ENCODE data around the gene CNTNAP2.
"Not testable (repeated sequence)": the region's sequence is repeated elsewhere in the genome, so short reads cannot be mapped to it uniquely, and the experiment has no call there.

The CNTNAP2 gene

DNA sequence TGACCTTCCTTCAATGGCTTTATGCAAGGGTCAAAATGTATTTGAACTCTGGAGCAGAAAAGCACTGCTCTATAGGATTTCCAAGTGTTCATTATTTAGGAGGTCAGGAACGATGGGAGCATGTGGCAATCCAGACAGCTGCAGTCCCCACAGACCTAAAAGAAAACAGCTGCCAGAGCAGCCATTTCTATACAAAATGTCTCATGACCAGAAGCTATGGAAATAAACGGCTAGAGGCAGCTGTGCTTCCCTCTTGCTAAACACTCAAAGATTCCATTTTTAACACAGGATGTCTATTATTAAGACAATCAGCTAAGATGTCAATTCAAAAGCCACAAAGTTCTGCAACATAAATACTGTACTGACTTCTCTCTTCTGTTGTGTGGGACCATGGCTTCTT is 1594.8 kb downstream of the CNTNAP2 start:
- TF ChIP-seq CTCF (IDR thresholded peaks at IDR 0.05; ENCODE audit: extremely low read depth, missing control alignments): no peak
- no peak for DNase-seq (ENCODE audit: low spot score)

GRCh38 chr7:147721962-147722830 is 1605.6 kb downstream of the CNTNAP2 start:
- DNase-seq (ENCODE audit: low spot score): no peak
- no peak for TF ChIP-seq CTCF (IDR thresholded peaks at IDR 0.05; ENCODE audit: extremely low read depth, missing control alignments)

GRCh38 chr7:147723536-147723935 is 1606.9 kb downstream of the CNTNAP2 start:
- TF ChIP-seq CTCF (IDR thresholded peaks at IDR 0.05; ENCODE audit: extremely low read depth, missing control alignments): no peak
- no peak for DNase-seq (ENCODE audit: low spot score)

DNA sequence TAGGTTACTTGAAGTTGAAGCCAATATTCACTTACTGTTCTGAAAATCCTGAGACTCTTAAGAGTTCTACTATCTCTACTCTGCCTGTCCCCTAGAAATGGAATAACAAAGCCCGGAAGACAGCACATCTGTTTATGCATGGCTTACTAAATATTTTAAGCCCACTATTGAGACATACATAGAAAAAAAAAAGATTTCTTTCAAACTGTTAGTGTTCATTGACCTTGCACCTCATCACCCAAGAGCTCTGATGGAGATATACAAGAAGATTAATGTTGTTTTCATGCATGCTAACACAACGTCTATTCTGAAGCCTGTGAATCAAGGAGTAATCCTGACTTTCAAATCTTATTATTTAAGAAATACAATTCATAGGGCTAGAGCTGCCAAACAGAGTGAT is 1614.7 kb downstream of the CNTNAP2 start:
- no peak for TF ChIP-seq CTCF (IDR thresholded peaks at IDR 0.05; ENCODE audit: extremely low read depth, missing control alignments)
- DNase-seq (ENCODE audit: low spot score): no peak

- DNase-seq (ENCODE audit: low spot score): not testable (repeated sequence)
These were observed 1621.1 kb downstream of the CNTNAP2 start for GRCh38 chr7:147737559-147738214.

- DNase-seq (ENCODE audit: low spot score): no peak
- no peak for TF ChIP-seq CTCF (IDR thresholded peaks at IDR 0.05; ENCODE audit: extremely low read depth, missing control alignments)
These were observed 1625.7 kb downstream of the CNTNAP2 start for GRCh38 chr7:147742301-147742700.

- TF ChIP-seq CTCF (IDR thresholded peaks at IDR 0.05; ENCODE audit: extremely low read depth, missing control alignments): no peak
- no peak for DNase-seq (ENCODE audit: low spot score)
These were observed 1639.7 kb downstream of the CNTNAP2 start for GRCh38 chr7:147756300-147756699.
